Measurements from ENCODE around the gene PPP1R7. TPM values are rescaled to one million over a fixed set of nuclear protein-coding genes. Genes with fewer than 3 reads are reported as not detected.
A peak's percentile ranks its signal among the peaks of the same experiment; 100 is the strongest.

The PPP1R7 gene
- total and polyA plus RNA-seq, 2 of the 4 experiments (the other 2 are of a cell fraction) = 60.8 to 70.0 TPM

GRCh38 chr2:241110089-241110606 lies 40.1 kb upstream of the PPP1R7 start:
- Histone ChIP-seq H3K79me1 (ENCODE audit: low read depth in 1 of 2, low read length in 2 of 2) (no peaks in the 10 kb centered on the region), H2AK5ac (ENCODE audit: low read depth, low read length) (no peak overlapping the region), H4K8ac (ENCODE audit: low read depth in 2 of 2, low read length in 2 of 2) (no peak overlapping the region), H3K9me3 (ENCODE audit: control insufficient read depth, insufficient read depth, low read length) (no peaks in the 10 kb centered on the region), H2BK15ac (ENCODE audit: low read depth, low read length) (no peak overlapping the region), H3K9ac (ENCODE audit: low read depth, low read length) (no peak overlapping the region), H2BK5ac (ENCODE audit: low read depth, low read length, poor library complexity, severe bottlenecking) (no peak overlapping the region), H4K5ac (ENCODE audit: low read depth, low read length) (no peak overlapping the region), H2AFZ (replicated peaks; ENCODE audit: low read length, poor library complexity) (no peak overlapping the region), H3K4me2 (ENCODE audit: low read depth, low read length) (no peak overlapping the region), H3K4me1 (ENCODE audit: control insufficient read depth, insufficient read depth, low read length) (no peaks in the 10 kb centered on the region), H3K18ac (ENCODE audit: low read depth, low read length) (no peak overlapping the region), H3K36me3 (ENCODE audit: control insufficient read depth, insufficient read depth, low read length) (0 out of 2 replicates have a peak, but pooled peaks cover 2% of the 10 kb centered on the region), H3K4me3 (ENCODE audit: insufficient read depth, low read depth, low read length) (no peak overlapping the region), H2BK20ac (ENCODE audit: low read depth, low read length) (no peak overlapping the region), H3K27ac (ENCODE audit: insufficient read depth, low read length) (no peak overlapping the region), H3K14ac (replicated peaks; ENCODE audit: low read depth, low read length) (no peak overlapping the region), H3K4ac (ENCODE audit: low read depth, low read length) (no peak overlapping the region), H3K27me3 (ENCODE audit: control insufficient read depth, insufficient read depth, low read length) (no peaks in the 10 kb centered on the region), H4K91ac (ENCODE audit: insufficient read depth, low read depth, low read length) (no peak overlapping the region), H2AK9ac (replicated peaks; ENCODE audit: low read depth, low read length, poor library complexity) (peak overlapping the region; percentile 42), H3K23ac (ENCODE audit: low read depth, low read length) (no peak overlapping the region), H2BK120ac (ENCODE audit: low read depth, low read length) (no peak overlapping the region), H3K9me1 (ENCODE audit: insufficient read depth, low read length) (peaks cover 4% of the 10 kb centered on the region; the same call in 1 of the 2 replicates), H3K56ac (ENCODE audit: extremely low read depth, insufficient read depth, low read length) (no peak overlapping the region), H4K20me1 (ENCODE audit: insufficient read depth, low read length) (no peaks in the 10 kb centered on the region)
- TF ChIP-seq FOS (IDR thresholded peaks at IDR 0.05; ENCODE audit: low read depth, low read length) = no peak
- TF ChIP-seq RCOR1 (IDR thresholded peaks at IDR 0.05; ENCODE audit: insufficient replicate concordance, low read length) = no peak
- TF ChIP-seq RFX5 (IDR thresholded peaks at IDR 0.05; ENCODE audit: low read depth, low read length) = no peak
- TF ChIP-seq MXI1 (IDR thresholded peaks at IDR 0.05; ENCODE audit: borderline replicate concordance, low read depth, low read length) = no peak
- TF ChIP-seq NFE2L2 (IDR thresholded peaks at IDR 0.05; ENCODE audit: low read depth, low read length) = no peak
- TF ChIP-seq ELK1 (IDR thresholded peaks at IDR 0.05; ENCODE audit: borderline replicate concordance, low read depth, low read length) = no peak
- TF ChIP-seq SMC3 (IDR thresholded peaks at IDR 0.05; ENCODE audit: low read depth, low read length) = no peak
- TF ChIP-seq MAZ (IDR thresholded peaks at IDR 0.05; ENCODE audit: borderline replicate concordance, low read depth, low read length) = no peak
- TF ChIP-seq USF2 (IDR thresholded peaks at IDR 0.05; ENCODE audit: low read depth, low read length) = no peak
- TF ChIP-seq POLR2A (IDR thresholded peaks at IDR 0.05; ENCODE audit: low read depth, low read length) = no peak
- no peak for TF ChIP-seq CTCF (conservative IDR thresholded peaks at IDR 0.05; ENCODE audit: low read depth, low read length)
- no peak for TF ChIP-seq CEBPB (IDR thresholded peaks at IDR 0.05; ENCODE audit: low read depth, low read length)
- TF ChIP-seq BHLHE40 (IDR thresholded peaks at IDR 0.05; ENCODE audit: low read depth, low read length) = no peak
- TF ChIP-seq RAD21 (IDR thresholded peaks at IDR 0.05; ENCODE audit: low read length) = no peak
- no peak for TF ChIP-seq CHD1 (IDR thresholded peaks at IDR 0.05; ENCODE audit: low read depth, low read length)
- intact Hi-C loops (cut with micrococcal nuclease) (no loop called here), dilution Hi-C loops (cut with HindIII; ENCODE audit: low sequenced_read_pairs, unreplicated experiment) (no loop called here), in situ Hi-C loops (cut with MboI; ENCODE audit: low sequenced_read_pairs) (no loop called here)
- 90% methylated on average over 2 of the region's 9 CpGs; no CpG with 5 or more reads in 1 of the 2 experiments for WGBS, 2 experiments (ENCODE audit: extremely low coverage in 2 of 2, insufficient read length in 1 of 2)
- ChIA-PET POLR2A (ENCODE audit: unreplicated experiment) (no interaction called here), CTCF (no interaction called here)
- no peak for ATAC-seq (ENCODE audit: low read depth)
- no TSS peak for BruUV-seq (replicated peaks)
- no peak for DNase-seq

Measured in IMR-90 (cell line).